Measurements from ENCODE around the gene PACS2.
A peak's percentile ranks its signal among the peaks of the same experiment; 100 is the strongest.

The PACS2 gene

GRCh38 chr14:105324871-105325270, 10.3 kb downstream of the PACS2 start:
- Histone ChIP-seq H3K4me3 (replicated peaks; ENCODE audit: insufficient read depth, low read length) (no peak overlapping the region), H3K27me3 (ENCODE audit: insufficient read depth, poor library complexity, severe bottlenecking) (no peaks in the 10 kb centered on the region), H3K27ac (replicated peaks) (no peak overlapping the region)
- no peak for TF ChIP-seq CTCF (IDR thresholded peaks at IDR 0.05; ENCODE audit: insufficient read depth, low read length)
- TF ChIP-seq SPI1 (IDR thresholded peaks at IDR 0.05; ENCODE audit: borderline replicate concordance, low read depth) = no peak
- TF ChIP-seq POLR2AphosphoS5 (IDR thresholded peaks at IDR 0.05; ENCODE audit: low read depth) = no peak
- no peak for DNase-seq (ENCODE audit: low read depth in 1 of 2, low spot score in 1 of 2)

GRCh38 chr14:105325303-105325702, 10.8 kb downstream of the PACS2 start:
- Histone ChIP-seq H3K4me3 (replicated peaks; ENCODE audit: insufficient read depth, low read length) (no peak overlapping the region), H3K27me3 (ENCODE audit: insufficient read depth, poor library complexity, severe bottlenecking) (no peaks in the 10 kb centered on the region), H3K27ac (replicated peaks) (no peak overlapping the region)
- TF ChIP-seq REST (IDR thresholded peaks at IDR 0.05; ENCODE audit: insufficient replicate concordance, low read depth) (no peak), GABPA (IDR thresholded peaks at IDR 0.05; ENCODE audit: low read depth) (no peak), POLR2AphosphoS5 (IDR thresholded peaks at IDR 0.05; ENCODE audit: low read depth) (no peak), CTCF (IDR thresholded peaks at IDR 0.05; ENCODE audit: insufficient read depth, low read length) (no peak)
- DNase-seq (ENCODE audit: low read depth in 1 of 2, low spot score in 1 of 2) = no peak

- Histone ChIP-seq H3K27ac (replicated peaks) (no peak overlapping the region), H3K4me3 (replicated peaks; ENCODE audit: insufficient read depth, low read length) (no peak overlapping the region), H3K27me3 (ENCODE audit: insufficient read depth, poor library complexity, severe bottlenecking) (no peaks in the 10 kb centered on the region)
- peak in 1 of 2 experiments; percentile 55 for DNase-seq (ENCODE audit: low read depth in 1 of 2, low spot score in 1 of 2)
- TF ChIP-seq SPI1 (IDR thresholded peaks at IDR 0.05; ENCODE audit: borderline replicate concordance, low read depth) (peak; percentile 89), CTCF (IDR thresholded peaks at IDR 0.05; ENCODE audit: insufficient read depth, low read length) (no peak), GABPA (IDR thresholded peaks at IDR 0.05; ENCODE audit: low read depth) (no peak)
Measured at GRCh38 chr14:105325716-105326567, 11.4 kb downstream of the PACS2 start.

- no peak overlapping the region for H3K27ac ChIP-seq (replicated peaks)
- no peaks in the 10 kb centered on the region for H3K27me3 ChIP-seq (ENCODE audit: insufficient read depth, poor library complexity, severe bottlenecking)
- H3K4me3 ChIP-seq (replicated peaks; ENCODE audit: insufficient read depth, low read length) = no peak overlapping the region
- TF ChIP-seq SPI1 (IDR thresholded peaks at IDR 0.05; ENCODE audit: borderline replicate concordance, low read depth) = no peak
- TF ChIP-seq REST (IDR thresholded peaks at IDR 0.05; ENCODE audit: insufficient replicate concordance, low read depth) = no peak
- no peak for TF ChIP-seq POLR2AphosphoS5 (IDR thresholded peaks at IDR 0.05; ENCODE audit: low read depth)
- no peak for TF ChIP-seq GABPA (IDR thresholded peaks at IDR 0.05; ENCODE audit: low read depth)
- TF ChIP-seq CTCF (IDR thresholded peaks at IDR 0.05; ENCODE audit: insufficient read depth, low read length) = no peak
- DNase-seq (ENCODE audit: low read depth in 1 of 2, low spot score in 1 of 2) = no peak
Measured at GRCh38 chr14:105326568-105326867, 12.0 kb downstream of the PACS2 start.

Data from HL-60 (cell line).